K562 (cell line): ENCODE data around the gene MUSTN1. TPM values are rescaled to one million over a fixed set of nuclear protein-coding genes. Genes with fewer than 3 reads are reported as not detected.

Experiments used
- ATAC-seq: fragments of 200-7000 bp; cut with Tn5 transposase; 3 replicates; pipeline ENCODE4 v1.9.1; 2020; ENCODE audit warnings: moderate library complexity
- BruUV-seq: library from RNA; stranded (reverse); fragments of 400-500 nt; replicated peaks from 2 replicates; lab custom pipeline; 2021; lab: Mats Ljungman, UMichigan
- CTCF ChIA-PET: fragments of 300-600 bp; formaldehyde crosslinking; extraction: SDS; loops from one replicate; lab custom pipeline; 2021; ENCODE audit warnings: low intra/inter-chr PET ratio; lab: Yijun Ruan, JAX
- POLR2A ChIA-PET: fragments of 300-600, 350-650 bp; sonication (Branson Sonifier 250); formaldehyde crosslinking; extraction: SDS; loops from one replicate; lab custom pipeline; 2021; ENCODE audit warnings: antibody characterized with exemption, inconsistent platforms; lab: Yijun Ruan, JAX
- DNase-seq, 4 experiments: peaks; one replicate each; pipeline versions ENCODE4 v3.0.0 to v3.0.0-alpha.2; 2011 to 2018; ENCODE audit warnings: low spot score in 3 of 4, mixed read lengths in 3 of 4; ENCODE audit errors: extremely low read depth in 1 of 4
- FAIRE-seq: peaks from 2 replicates; lab custom pipeline; 2011; peaks lifted over from hg19 to GRCh38; lab: Jason Lieb, UNC
- H2AFZ ChIP-seq: 2 replicates; pipeline ENCODE4 v1.6.0; 2011; ENCODE audit warnings: low read depth, low read length, control low read depth, inconsistent platforms
- H3K27ac ChIP-seq: fragments of 200-600 bp; 3 replicates; pipeline ENCODE4 v1.8.0; 2011; ENCODE audit warnings: low read depth, mild to moderate bottlenecking, control low read depth, inconsistent platforms, low read length, moderate library complexity, mixed read lengths; ENCODE audit errors: extremely low read depth
- H3K27me3 ChIP-seq, 2 experiments: fragments of 300-600 bp in 1 of 2; 2 replicates in 1 of 2; 3 replicates in 1 of 2; pipeline versions ENCODE4 v1.6.0 to v1.8.0; 2011; ENCODE audit warnings: inconsistent platforms in 2 of 2, low read length in 2 of 2, mild to moderate bottlenecking in 1 of 2, mixed read lengths in 1 of 2, moderate library complexity in 1 of 2; ENCODE audit not compliant: control insufficient read depth in 2 of 2, insufficient read depth in 2 of 2
- H3K36me3 ChIP-seq: fragments of 300-600 bp; 3 replicates; pipeline ENCODE4 v1.8.0; 2011; ENCODE audit warnings: mild to moderate bottlenecking, low read length, inconsistent platforms; ENCODE audit not compliant: control insufficient read depth, insufficient read depth
- H3K4me1 ChIP-seq, 2 experiments: fragments of 200-600 bp in 1 of 2; replicated peaks in 1 of 2; 2 replicates in 1 of 2; 3 replicates in 1 of 2; pipeline versions ENCODE4 v1.5.1 to v1.8.0; 2011; ENCODE audit warnings: inconsistent platforms in 2 of 2, low read length in 2 of 2, mild to moderate bottlenecking in 1 of 2, mixed read lengths in 1 of 2, moderate library complexity in 1 of 2; ENCODE audit not compliant: control insufficient read depth in 2 of 2, insufficient read depth in 2 of 2
- H3K4me2 ChIP-seq: 2 replicates; pipeline ENCODE4 v1.6.1; 2011; ENCODE audit warnings: low read length, control low read depth, inconsistent platforms, mixed read lengths; ENCODE audit not compliant: insufficient read depth
- H3K4me3 ChIP-seq: fragments of 200-600 bp; sonication (generic), shearing (Covaris generic); 2 replicates; pipeline ENCODE4 v1.5.1; 2016; ENCODE audit warnings: control low read depth, inconsistent platforms
- H3K79me2 ChIP-seq: fragments of 200-600 bp; 3 replicates; pipeline ENCODE4 v1.8.0; 2011; ENCODE audit warnings: low read length, inconsistent platforms; ENCODE audit not compliant: control insufficient read depth, insufficient read depth
- H3K9ac ChIP-seq, 2 experiments: 2 replicates each; pipeline versions ENCODE4 v1.6.0 to v1.6.1; 2011; ENCODE audit warnings: low read depth in 2 of 2, low read length in 2 of 2, control low read depth in 1 of 2, inconsistent platforms in 1 of 2, mild to moderate bottlenecking in 1 of 2, mixed read lengths in 1 of 2; ENCODE audit not compliant: insufficient read depth in 1 of 2
- H3K9me1 ChIP-seq: one replicate; pipeline ENCODE4 v1.6.0; 2011; ENCODE audit warnings: inconsistent platforms, mild to moderate bottlenecking, low read length, moderate library complexity; ENCODE audit not compliant: control insufficient read depth, insufficient read depth
- H3K9me3 ChIP-seq: replicated peaks from 2 replicates; pipeline ENCODE4 v1.5.1; 2011; ENCODE audit warnings: low read depth, low read length, inconsistent platforms; ENCODE audit not compliant: control insufficient read depth, insufficient read depth
- H4K20me1 ChIP-seq: replicated peaks from 2 replicates; pipeline ENCODE4 v1.6.1; 2011; ENCODE audit warnings: low read length, inconsistent platforms, mixed read lengths; ENCODE audit not compliant: control insufficient read depth, insufficient read depth
- ATF4 ChIP-seq: fragments of 450-650 bp; formaldehyde crosslinking; IDR thresholded peaks from 2 replicates; pipeline ENCODE4 v1.4.0; 2022; ENCODE audit warnings: mild to moderate bottlenecking, moderate library complexity
- CREBBP ChIP-seq: IDR thresholded peaks from one replicate; pipeline ENCODE4 v1.6.1; 2012; ENCODE audit warnings: low read depth, mild to moderate bottlenecking, control low read depth, inconsistent platforms, low read length
- DIDO1 ChIP-seq: fragments of 450-650 bp; IDR thresholded peaks from 2 replicates; pipeline ENCODE4 v1.6.1; 2016; ENCODE audit warnings: low read depth, missing biosample characterization, missing genetic modification characterization
- FOXJ2 ChIP-seq: fragments of 200-800 bp; sonication (Bioruptor generic); IDR thresholded peaks from 2 replicates; pipeline ENCODE4 v1.6.1; 2016; ENCODE audit warnings: missing genetic modification characterization, missing compliant biosample characterization
- GATA2 ChIP-seq: sonication (generic); formaldehyde crosslinking; IDR thresholded peaks from 2 replicates; pipeline ENCODE4 v1.4.0; 2020; ENCODE audit warnings: mild to moderate bottlenecking, missing genetic modification reagents
- HMG20A ChIP-seq: fragments of 450-650 bp; formaldehyde crosslinking; conservative IDR thresholded peaks from 2 replicates; pipeline ENCODE4 v1.4.0; 2020; ENCODE audit warnings: mild to moderate bottlenecking, mixed read lengths
- KDM1A ChIP-seq, 2 experiments: fragments of 450-650 bp; IDR thresholded peaks; 2 replicates each; pipeline ENCODE4 v1.6.1; 2016; ENCODE audit warnings: mild to moderate bottlenecking in 2 of 2
- NR2C2 ChIP-seq, 2 experiments: fragments of 200-800 bp in 1 of 2; sonication (Bioruptor generic) in 1 of 2; sonication (generic) in 1 of 2; formaldehyde crosslinking in 1 of 2; IDR thresholded peaks; 2 replicates each; pipeline versions ENCODE4 v1.6.1 to v1.8.0; 2016 to 2022; ENCODE audit warnings: mild to moderate bottlenecking in 1 of 2, missing compliant biosample characterization in 1 of 2, missing genetic modification characterization in 1 of 2, missing genetic modification reagents in 1 of 2
- TAF9B ChIP-seq: fragments of 450-650 bp; IDR thresholded peaks from 2 replicates; pipeline ENCODE4 v1.6.1; 2018; ENCODE audit warnings: mild to moderate bottlenecking; ENCODE audit not compliant: partially characterized antibody
- TEAD1 ChIP-seq, 2 experiments: fragments of 450-650 bp in 1 of 2; sonication (generic) in 1 of 2; formaldehyde crosslinking; IDR thresholded peaks; 2 replicates each; pipeline versions ENCODE4 v1.4.0 to v1.8.0; 2020 to 2022; ENCODE audit warnings: mild to moderate bottlenecking in 2 of 2, missing genetic modification reagents in 1 of 2
- YY1 ChIP-seq, 3 experiments: IDR thresholded peaks; 2 replicates each; pipeline ENCODE4 v1.6.1; 2011; ENCODE audit warnings: low read length in 2 of 3, mild to moderate bottlenecking in 2 of 3, moderate library complexity in 2 of 3, borderline replicate concordance in 1 of 3, control low read depth in 1 of 3, low read depth in 1 of 3; ENCODE audit not compliant: insufficient read depth in 3 of 3, insufficient replicate concordance in 2 of 3, control insufficient read depth in 1 of 3, insufficient read length in 1 of 3; ENCODE audit errors: extremely low read depth in 1 of 3
- ZKSCAN8 ChIP-seq: fragments of 200-800 bp; sonication (Bioruptor generic); IDR thresholded peaks from 2 replicates; pipeline ENCODE4 v1.6.1; 2016; ENCODE audit warnings: missing genetic modification characterization, missing compliant biosample characterization
- ZNF121 ChIP-seq: sonication (generic); formaldehyde crosslinking; conservative IDR thresholded peaks from 2 replicates; pipeline ENCODE4 v1.8.0; 2022; ENCODE audit warnings: missing genetic modification reagents
- ZNF263 ChIP-seq: sonication (generic); formaldehyde crosslinking; IDR thresholded peaks from 2 replicates; pipeline ENCODE4 v1.8.0; 2022; ENCODE audit warnings: mild to moderate bottlenecking, missing genetic modification reagents, borderline replicate concordance
- ZNF436 ChIP-seq: fragments of 250-450, 450-650 bp; sonication (Bioruptor Pico); formaldehyde crosslinking; IDR thresholded peaks from 2 replicates; pipeline ENCODE4 v1.7.0; 2020; ENCODE audit warnings: mild to moderate bottlenecking
- ZNF449 ChIP-seq: fragments of 250-450 bp; sonication (Bioruptor Pico); IDR thresholded peaks from 2 replicates; pipeline ENCODE4 v1.8.0; 2022; ENCODE audit warnings: moderate library complexity, mild to moderate bottlenecking, inconsistent platforms
- ZNF778 ChIP-seq: fragments of 450-650 bp; formaldehyde crosslinking; IDR thresholded peaks from 2 replicates; pipeline ENCODE4 v1.4.0; 2020; ENCODE audit warnings: mild to moderate bottlenecking, moderate library complexity
- ZNF780A ChIP-seq: fragments of 250-450 bp; sonication (Bioruptor Pico); IDR thresholded peaks from 2 replicates; pipeline ENCODE4 v1.5.0; 2021; ENCODE audit warnings: mild to moderate bottlenecking
- WGBS: fragments of 100-300 bp; shearing (Covaris generic); methylation state at CpG from one replicate; pipeline ENCODE4 v1.1.6; 2016; ENCODE audit warnings: low coverage, mixed read lengths; ENCODE audit not compliant: insufficient coverage; ENCODE audit errors: missing lambda C conversion rate; 5-methylcytosine and 5-hydroxymethylcytosine counted together
- in situ Hi-C: fragments of 300-500 bp; cut with MboI; formaldehyde crosslinking; loops from 4 replicates; pipeline ENCODE4 v1.15.0; 2018; ENCODE audit warnings: inconsistent platforms, mixed read lengths
- intact Hi-C: fragments of 100-400 bp; cut with micrococcal nuclease; formaldehyde crosslinking; loops from 2 replicates; pipeline ENCODE4 v1.14.2; 2022
- polyA plus RNA-seq, 8 experiments: library from polyadenylated mRNA; depleted of rRNA in 4 of 8; stranded (reverse) in 5 of 8; unstranded in 3 of 8; fragments of >200 nt; fragmentation: Nextera tagmentation in 2 of 8; fragmentation: Illumina TruSeq in 1 of 8; extraction: Ambion mirVana in 2 of 8; extraction: Trizol in 1 of 8; gene quantifications; 2 replicates each; pipeline versions ENCODE4 v1.2.1 to v1.2.3, GENCODE V29; 2011 to 2014; ENCODE audit warnings: inconsistent platforms in 1 of 8, missing spikeins in 1 of 8
- total RNA-seq, 7 experiments: library from RNA; depleted of rRNA in 6 of 7; stranded (reverse); fragments of >200 nt in 6 of 7; fragmentation: Illumina TruSeq in 2 of 7; extraction: Trizol in 2 of 7; gene quantifications; 2 replicates each; pipeline versions ENCODE4 v1.2.1 to v1.2.3, GENCODE V29; 2011 to 2021; ENCODE audit warnings: low replicate concordance in 1 of 7

The MUSTN1 gene
- total and polyA plus RNA-seq, 9 of the 15 experiments (the other 6 are each of a cell fraction or from before 2014, with no cell fraction given) = 0.15 to 0.78 (median 0.44) TPM; not detected in 4

GRCh38 chr3:52811452-52812011 lies 23.3 kb downstream of the MUSTN1 start:
- DNase-seq (no peak), ATAC-seq (no peak), FAIRE-seq (no peak)
- ChIA-PET CTCF (no interaction called here), POLR2A (interaction anchor here (0.6 kb wide), 1 partner anchor 15 kb away, joined by 3 read pairs; no protein-coding TSS in a partner anchor)
- H4K20me1 ChIP-seq = no peaks in the 10 kb centered on the region
- no peak overlapping the region for H3K9ac ChIP-seq
- H3K36me3 ChIP-seq = no peaks in the 10 kb centered on the region
- H3K79me2 ChIP-seq = no peaks in the 10 kb centered on the region
- no TSS peak for BruUV-seq
- in situ Hi-C loops = no loop called here
- H3K27me3 ChIP-seq = peaks cover 0 to 38% of the 10 kb centered on the region in 2 experiments; a peak in 3 of 5 replicates
- H3K4me3 ChIP-seq = no peak overlapping the region
- no peaks in the 10 kb centered on the region for H3K4me1 ChIP-seq
- H2AFZ ChIP-seq = no peak overlapping the region
- H3K9me3 ChIP-seq = no peaks in the 10 kb centered on the region
- no peak overlapping the region for H3K27ac ChIP-seq
- 3% methylated on average over 6 of the region's 7 CpGs for WGBS
- intact Hi-C loops = no loop called here
- no peaks in the 10 kb centered on the region for H3K9me1 ChIP-seq
- no peak overlapping the region for H3K4me2 ChIP-seq
- TF ChIP-seq ZNF436 (no peak), ZNF121 (CRISPR knock-in tag) (no peak), TAF9B (no peak), KDM1A (IDR thresholded peaks at IDR 0.05) (no peak), CREBBP (no peak), ZKSCAN8 (CRISPR knock-in tag) (no peak), ATF4 (CRISPR knock-in tag) (no peak), HMG20A (CRISPR knock-in tag) (no peak), ZNF778 (no peak), ZNF780A (no peak), FOXJ2 (tag) (no peak), ZNF263 (CRISPR knock-in tag) (no peak), DIDO1 (tag) (no peak), TEAD1 (CRISPR knock-in tag; IDR thresholded peaks at IDR 0.05) (no peak), NR2C2 (CRISPR knock-in tag; IDR thresholded peaks at IDR 0.05) (no peak), NR2C2 (tag; IDR thresholded peaks at IDR 0.05) (no peak), YY1 (IDR thresholded peaks at IDR 0.05; ENCODE audit: borderline replicate concordance in 1 of 3, control insufficient read depth in 1 of 3, extremely low read depth in 1 of 3, insufficient read depth in 3 of 3, insufficient read length in 1 of 3, insufficient replicate concordance in 2 of 3, low read depth in 1 of 3, low read length in 2 of 3) (no peak), ZNF449 (CRISPR knock-in tag) (no peak), GATA2 (no peak)
